GM12878 (cell line): Measurements from ENCODE around the gene LRRN4CL. TPM values are rescaled to one million over a fixed set of nuclear protein-coding genes. Genes with fewer than 3 reads are reported as not detected.

Experiments used
- CBFB ChIP-seq: IDR thresholded peaks from 2 replicates; pipeline ENCODE4 v1.6.1; 2016; ENCODE audit warnings: antibody characterized with exemption, low read depth
- CREM ChIP-seq: IDR thresholded peaks from 2 replicates; pipeline ENCODE4 v1.6.1; 2014; ENCODE audit warnings: antibody characterized with exemption, low read depth
- ESRRA ChIP-seq: IDR thresholded peaks from 2 replicates; pipeline ENCODE4 v1.6.1; 2012; ENCODE audit warnings: mild to moderate bottlenecking, low read length, improper control_type of control experiment
- FOXK2 ChIP-seq: fragments of 450-650 bp; IDR thresholded peaks from 2 replicates; pipeline ENCODE4 v1.6.1; 2017; ENCODE audit warnings: mild to moderate bottlenecking, moderate library complexity
- JUNB ChIP-seq: IDR thresholded peaks from 2 replicates; pipeline ENCODE4 v1.6.1; 2016; ENCODE audit warnings: antibody characterized with exemption, mild to moderate bottlenecking
- MLLT1 ChIP-seq: fragments of 450-650 bp; IDR thresholded peaks from 2 replicates; pipeline ENCODE4 v1.6.1; 2016; ENCODE audit warnings: mild to moderate bottlenecking
- MTA2 ChIP-seq: fragments of 450-650 bp; IDR thresholded peaks from 2 replicates; pipeline ENCODE4 v1.6.1; 2016; ENCODE audit warnings: low read depth, mild to moderate bottlenecking, moderate library complexity
- NKRF ChIP-seq: fragments of 450-650 bp; conservative IDR thresholded peaks from 2 replicates; pipeline ENCODE4 v1.6.1; 2017; ENCODE audit warnings: mild to moderate bottlenecking, moderate library complexity
- RAD21 ChIP-seq: IDR thresholded peaks from 2 replicates; pipeline ENCODE4 v1.6.1; 2011; ENCODE audit warnings: mild to moderate bottlenecking, low read depth, low read length, moderate library complexity; ENCODE audit not compliant: insufficient read depth
- RB1 ChIP-seq: fragments of 450-650 bp; formaldehyde crosslinking; IDR thresholded peaks from 2 replicates; pipeline ENCODE4 v1.6.1; 2017; ENCODE audit warnings: mild to moderate bottlenecking, borderline replicate concordance
- RUNX3 ChIP-seq: IDR thresholded peaks from 2 replicates; pipeline ENCODE4 v1.6.1; 2012; ENCODE audit warnings: low read length, inconsistent platforms
- SMC3 ChIP-seq: IDR thresholded peaks from 2 replicates; pipeline ENCODE4 v1.6.1; 2011; ENCODE audit warnings: low read length, improper control_type of control experiment, borderline replicate concordance
- STAT1 ChIP-seq: fragments of 450-650 bp; conservative IDR thresholded peaks from 2 replicates; pipeline ENCODE4 v1.6.1; 2014; ENCODE audit warnings: antibody characterized with exemption, mild to moderate bottlenecking
- SUPT20H ChIP-seq: IDR thresholded peaks from 2 replicates; pipeline ENCODE4 v1.6.1; 2011; ENCODE audit warnings: low read depth, mild to moderate bottlenecking, low read length, moderate library complexity, borderline replicate concordance; ENCODE audit not compliant: control insufficient read depth
- WRNIP1 ChIP-seq: IDR thresholded peaks from 2 replicates; pipeline ENCODE4 v1.6.1; 2011; ENCODE audit warnings: low read depth, low read length, improper control_type of control experiment, borderline replicate concordance
- ZBTB4 ChIP-seq: fragments of 450-650 bp; formaldehyde crosslinking; IDR thresholded peaks from 2 replicates; pipeline ENCODE4 v1.4.0; 2022; ENCODE audit warnings: mild to moderate bottlenecking, moderate library complexity
- ZNF274 ChIP-seq: IDR thresholded peaks from one replicate; pipeline ENCODE4 v1.8.0; 2011; ENCODE audit not compliant: insufficient read length, insufficient read depth
- ZNF592 ChIP-seq: fragments of 450-650 bp; IDR thresholded peaks from 2 replicates; pipeline ENCODE4 v1.6.1; 2017; ENCODE audit warnings: mild to moderate bottlenecking, moderate library complexity
- polyA plus RNA-seq, 11 experiments: library from polyadenylated mRNA; depleted of rRNA in 4 of 11; unstranded in 6 of 11; stranded (reverse) in 5 of 11; fragments of >200 nt; fragmentation: Nextera tagmentation in 4 of 11; fragmentation: Illumina TruSeq in 1 of 11; extraction: Ambion mirVana in 4 of 11; extraction: Trizol in 1 of 11; gene quantifications; 1 replicate in 1 of 11; 2 replicates in 10 of 11; pipeline versions ENCODE4 v1.2.1 to v1.2.3, GENCODE V29; 2011 to 2016; ENCODE audit warnings: inconsistent platforms in 2 of 11, missing spikeins in 2 of 11, low read depth in 1 of 11
- total RNA-seq, 4 experiments: library from RNA; depleted of rRNA in 3 of 4; stranded (reverse); fragments of >200 nt in 3 of 4; fragmentation: Illumina TruSeq in 1 of 4; extraction: Trizol in 1 of 4; gene quantifications; 2 replicates each; pipeline versions ENCODE4 v1.2.1 to v1.2.3, GENCODE V29; 2013 to 2021

The LRRN4CL gene
- total and polyA plus RNA-seq, 10 of the 15 experiments (the other 5 are each of a cell fraction or from before 2014, with no cell fraction given) = 0.01 to 0.06 TPM; not detected in 8

- TF ChIP-seq ZNF592 (no peak), MTA2 (peak; percentile 90), ZBTB4 (no peak), ZNF274 (no peak), WRNIP1 (no peak), RAD21 (no peak), RB1 (no peak), MLLT1 (0 out of 2 replicates have a peak, but pooled peaks have one; percentile 65), NKRF (peak; percentile 86), STAT1 (0 out of 2 replicates have a peak, but pooled peaks have one; percentile 30), CBFB (peak; percentile 76; the same call in 1 of the 2 replicates), JUNB (no peak), RUNX3 (peak; percentile 92), FOXK2 (peak; percentile 39; the same call in 1 of the 2 replicates), SUPT20H (no peak), SMC3 (no peak), ESRRA (no peak; the same call in 1 of the 2 replicates), CREM (0 out of 2 replicates have a peak, but pooled peaks have one; percentile 32)
Observed at GRCh38 chr11:62728171-62728988, 39.0 kb upstream of the LRRN4CL start, which contains the start of gene TTC9C (continued).
